H1 (cell line): ENCODE results near the gene HHIPL2. TPM values are rescaled to one million over a fixed set of nuclear protein-coding genes. Genes with fewer than 3 reads are reported as not detected.

Experiments
- CTCF ChIA-PET: fragments of 300-600 bp; sonication (Branson Sonifier 250); formaldehyde crosslinking; loops from one replicate; lab custom pipeline; 2021; ENCODE audit not compliant: partially characterized antibody; lab: Charles Lee
- POLR2A ChIA-PET: fragments of 300-600 bp; sonication (Branson Sonifier 250); formaldehyde crosslinking; loops from one replicate; lab custom pipeline; 2021; ENCODE audit warnings: inconsistent platforms; ENCODE audit not compliant: partially characterized antibody; lab: Charles Lee
- DNase-seq, 2 experiments: peaks; one replicate each; pipeline versions ENCODE4 v3.0.0 to v3.0.0-alpha.2; 2010 to 2022; ENCODE audit warnings: low spot score in 2 of 2, low read depth in 1 of 2, mixed read lengths in 1 of 2
- FAIRE-seq: peaks from 2 replicates; lab custom pipeline; 2011; peaks lifted over from hg19 to GRCh38; lab: Jason Lieb, UNC
- H2AFZ ChIP-seq: 2 replicates; pipeline ENCODE4 v1.8.1; 2012; ENCODE audit warnings: low read length, inconsistent platforms
- H2AK5ac ChIP-seq: 2 replicates; pipeline ENCODE4 v1.6.1; 2013; ENCODE audit warnings: low read depth, low read length
- H2BK120ac ChIP-seq: replicated peaks from 2 replicates; pipeline ENCODE3; 2013; ENCODE audit warnings: low read depth, low read length, inconsistent platforms
- H2BK12ac ChIP-seq: 2 replicates; pipeline ENCODE4 v1.6.1; 2013; ENCODE audit warnings: low read depth, low read length
- H2BK15ac ChIP-seq: 2 replicates; pipeline ENCODE4 v1.6.1; 2013; ENCODE audit warnings: low read length
- H2BK20ac ChIP-seq: 2 replicates; pipeline ENCODE4 v1.6.1; 2013; ENCODE audit warnings: low read length
- H2BK5ac ChIP-seq: 2 replicates; pipeline ENCODE4 v1.6.1; 2013; ENCODE audit warnings: low read depth, low read length
- H3K14ac ChIP-seq: 2 replicates; pipeline ENCODE4 v1.6.1; 2013; ENCODE audit warnings: inconsistent platforms; ENCODE audit not compliant: insufficient read length
- H3K18ac ChIP-seq: 2 replicates; pipeline ENCODE4 v1.6.1; 2013; ENCODE audit warnings: low read length; ENCODE audit errors: extremely low read depth
- H3K23ac ChIP-seq: 2 replicates; pipeline ENCODE4 v1.6.1; 2013; ENCODE audit warnings: inconsistent platforms; ENCODE audit not compliant: insufficient read length
- H3K23me2 ChIP-seq: 2 replicates; pipeline ENCODE4 v1.6.1; 2013; ENCODE audit warnings: low read depth, low read length
- H3K27ac ChIP-seq: 2 replicates; pipeline ENCODE4 v1.6.1; 2011; ENCODE audit warnings: low read depth, low read length, inconsistent platforms
- H3K27me3 ChIP-seq, 4 experiments: replicated peaks in 1 of 4; 1 replicate in 1 of 4; 2 replicates in 3 of 4; pipeline versions ENCODE4 v1.6.1 to v1.8.1; 2011 to 2013; ENCODE audit warnings: low read length in 3 of 4, mild to moderate bottlenecking in 3 of 4, inconsistent platforms in 2 of 4, mixed read lengths in 2 of 4, moderate library complexity in 1 of 4; ENCODE audit not compliant: control insufficient read depth in 3 of 4, insufficient read depth in 3 of 4; ENCODE audit errors: extremely low read depth in 1 of 4
- H3K36me3 ChIP-seq, 4 experiments: 2 replicates each; pipeline versions ENCODE4 v1.6.1 to v1.8.1; 2011 to 2013; ENCODE audit warnings: mild to moderate bottlenecking in 4 of 4, low read length in 3 of 4, moderate library complexity in 2 of 4, control low read depth in 1 of 4, inconsistent platforms in 1 of 4; ENCODE audit not compliant: insufficient read depth in 4 of 4, control insufficient read depth in 2 of 4
- H3K4ac ChIP-seq: replicated peaks from 2 replicates; pipeline ENCODE3; 2013; ENCODE audit warnings: low read length, low read depth, mixed read lengths, inconsistent platforms; ENCODE audit not compliant: insufficient read length
- H3K4me1 ChIP-seq, 4 experiments: replicated peaks in 1 of 4; 1 replicate in 1 of 4; 2 replicates in 3 of 4; pipeline versions ENCODE4 v1.6.1 to v1.8.1; 2011 to 2013; ENCODE audit warnings: low read length in 3 of 4, inconsistent platforms in 2 of 4, mixed read lengths in 1 of 4; ENCODE audit not compliant: insufficient read depth in 4 of 4, control insufficient read depth in 3 of 4
- H3K4me2 ChIP-seq, 2 experiments: 2 replicates each; pipeline versions ENCODE4 v1.6.1 to v1.8.1; 2011 to 2013; ENCODE audit warnings: low read depth in 2 of 2, low read length in 2 of 2, control low read depth in 1 of 2, inconsistent platforms in 1 of 2, mild to moderate bottlenecking in 1 of 2; ENCODE audit not compliant: insufficient read depth in 1 of 2
- H3K4me3 ChIP-seq, 4 experiments: fragments of 200-600, 300-600 bp in 1 of 4; sonication (generic), shearing (Covaris generic), sonication (Bioruptor Twin) in 1 of 4; 2 replicates each; pipeline versions ENCODE4 v1.5.1 to v1.8.1; 2011 to 2016; ENCODE audit warnings: low read length in 4 of 4, low read depth in 3 of 4, control low read depth in 2 of 4, inconsistent platforms in 2 of 4, mild to moderate bottlenecking in 2 of 4, mixed read lengths in 1 of 4, moderate library complexity in 1 of 4; ENCODE audit not compliant: insufficient read depth in 2 of 4; ENCODE audit errors: extremely low read depth in 1 of 4
- H3K56ac ChIP-seq: replicated peaks from 2 replicates; pipeline ENCODE3; 2013; ENCODE audit warnings: low read depth, mild to moderate bottlenecking, mixed read lengths, low read length, inconsistent platforms; ENCODE audit not compliant: insufficient read length
- H3K79me1 ChIP-seq: 2 replicates; pipeline ENCODE4 v1.6.1; 2013; ENCODE audit warnings: low read depth, low read length, control low read depth
- H3K79me2 ChIP-seq, 2 experiments: 2 replicates each; pipeline versions ENCODE4 v1.6.1 to v1.8.1; 2012 to 2013; ENCODE audit warnings: low read length in 2 of 2, mild to moderate bottlenecking in 2 of 2, inconsistent platforms in 1 of 2; ENCODE audit not compliant: insufficient read depth in 2 of 2, control insufficient read depth in 1 of 2
- H3K9ac ChIP-seq, 4 experiments: replicated peaks in 1 of 4; 1 replicate in 1 of 4; 2 replicates in 3 of 4; pipeline versions ENCODE4 v1.6.1 to v1.8.1; 2011 to 2013; ENCODE audit warnings: low read depth in 3 of 4, low read length in 3 of 4, control low read depth in 2 of 4, mild to moderate bottlenecking in 2 of 4, moderate library complexity in 2 of 4, inconsistent platforms in 1 of 4; ENCODE audit errors: extremely low read depth in 1 of 4
- H3K9me3 ChIP-seq, 2 experiments: 2 replicates each; pipeline versions ENCODE4 v1.6.1 to v1.8.1; 2012 to 2013; ENCODE audit warnings: mild to moderate bottlenecking in 2 of 2, moderate library complexity in 2 of 2, control low read depth in 1 of 2, inconsistent platforms in 1 of 2, low read depth in 1 of 2, low read length in 1 of 2, mixed read lengths in 1 of 2; ENCODE audit not compliant: insufficient read depth in 2 of 2
- H4K20me1 ChIP-seq, 2 experiments: replicated peaks in 1 of 2; 2 replicates each; pipeline versions ENCODE3 to v1.8.1; 2011 to 2013; ENCODE audit warnings: inconsistent platforms in 2 of 2, low read length in 2 of 2, mild to moderate bottlenecking in 1 of 2; ENCODE audit not compliant: insufficient read depth in 2 of 2, control insufficient read depth in 1 of 2
- H4K5ac ChIP-seq: 2 replicates; pipeline ENCODE4 v1.6.1; 2013; ENCODE audit warnings: low read length, low read depth, mixed read lengths, inconsistent platforms; ENCODE audit not compliant: insufficient read length
- H4K8ac ChIP-seq: 2 replicates; pipeline ENCODE4 v1.8.0; 2013; ENCODE audit warnings: mild to moderate bottlenecking, moderate library complexity, low read length, inconsistent platforms; ENCODE audit not compliant: insufficient read depth; ENCODE audit errors: extremely low read depth
- H4K91ac ChIP-seq: replicated peaks from 2 replicates; pipeline ENCODE3; 2013; ENCODE audit warnings: low read length, mixed read lengths, inconsistent platforms; ENCODE audit not compliant: insufficient read length
- ASH2L ChIP-seq: fragments of 200-600, 300-600 bp; sonication (generic); IDR thresholded peaks from one replicate; pipeline ENCODE4 v1.7.1; 2017; ENCODE audit warnings: low read length
- EZH2 ChIP-seq: fragments of 200-600 bp; sonication (generic); IDR thresholded peaks from 2 replicates; pipeline ENCODE4 v1.7.1; 2012; ENCODE audit warnings: low read depth, mild to moderate bottlenecking, moderate library complexity, low read length, inconsistent platforms; ENCODE audit not compliant: severe bottlenecking
- GABPA ChIP-seq: IDR thresholded peaks from 2 replicates; pipeline ENCODE4 v1.6.1; 2011; ENCODE audit warnings: mild to moderate bottlenecking, low read length, moderate library complexity, borderline replicate concordance; ENCODE audit not compliant: insufficient read depth
- KDM5A ChIP-seq: fragments of 200-600 bp; IDR thresholded peaks from 2 replicates; pipeline ENCODE4 v1.7.1; 2012; ENCODE audit warnings: mild to moderate bottlenecking, low read length, inconsistent platforms, mixed read lengths
- PHF8 ChIP-seq: fragments of 200-600 bp; sonication (generic); conservative IDR thresholded peaks from 2 replicates; pipeline ENCODE4 v1.7.1; 2012; ENCODE audit warnings: low read depth, mild to moderate bottlenecking, inconsistent platforms, low read length, moderate library complexity
- RAD21 ChIP-seq, 2 experiments: IDR thresholded peaks in 1 of 2; conservative IDR thresholded peaks in 1 of 2; 2 replicates each; pipeline ENCODE4 v1.6.1; 2011; ENCODE audit warnings: low read depth in 2 of 2, low read length in 2 of 2, improper control_type of control experiment in 1 of 2, inconsistent platforms in 1 of 2, mild to moderate bottlenecking in 1 of 2, moderate library complexity in 1 of 2
- SIN3A ChIP-seq, 2 experiments: IDR thresholded peaks in 1 of 2; conservative IDR thresholded peaks in 1 of 2; 2 replicates each; pipeline ENCODE4 v1.6.1; 2011 to 2012; ENCODE audit warnings: low read length in 2 of 2, improper control_type of control experiment in 1 of 2, low read depth in 1 of 2, mild to moderate bottlenecking in 1 of 2
- WGBS, 2 experiments: shearing (Covaris generic) in 1 of 2; methylation state at CpG; one replicate each; pipeline versions ENCODE4 v1.1.6 to v1.1.7; 2013 to 2015; ENCODE audit warnings: low lambda C conversion rate in 2 of 2, mixed read lengths in 2 of 2, inconsistent platforms in 1 of 2, low coverage in 1 of 2, missing lambda C conversion rate in 1 of 2; ENCODE audit not compliant: insufficient replicate concordance in 2 of 2, insufficient coverage in 1 of 2, insufficient read length in 1 of 2; ENCODE audit errors: extremely low coverage in 1 of 2, missing lambda C conversion rate in 1 of 2; 5-methylcytosine and 5-hydroxymethylcytosine counted together
- long read RNA-seq, 2 experiments: library from RNA in 1 of 2; library from capped mRNA in 1 of 2; stranded (forward); transcript quantifications; one replicate each; pipeline ENCODE4 v2.0.0, GENCODE V29; 2021; ENCODE audit warnings: inconsistent platforms in 1 of 2
- polyA minus RNA-seq, 3 experiments: library from RNA; depleted of rRNA, polyadenylated mRNA; stranded (reverse); fragments of >200 nt; gene quantifications; 1 replicate in 2 of 3; 2 replicates in 1 of 3; pipeline ENCODE4 v1.2.3, GENCODE V29; 2011
- polyA plus RNA-seq, 7 experiments: library from polyadenylated mRNA; depleted of rRNA in 3 of 7; stranded (reverse) in 5 of 7; unstranded in 2 of 7; fragments of >200 nt in 5 of 7; fragments of 200-250 nt in 2 of 7; gene quantifications; 1 replicate in 5 of 7; 2 replicates in 1 of 7; 4 replicates in 1 of 7; pipeline versions ENCODE4 v1.2.1 to v1.2.3, GENCODE V29; 2011 to 2013; ENCODE audit warnings: missing spikeins in 2 of 7, mixed read lengths in 2 of 7
- total RNA-seq: library from RNA; stranded (reverse); fragmentation: NEBNext Ultra II Directional; extraction: Animal tissue kit (Norgen Biotek cat#: 25700); gene quantifications from 2 replicates; pipeline ENCODE4 v1.2.1, GENCODE V29; 2021

The HHIPL2 gene
- total RNA-seq: not detected in 2 replicates
- 0.08 TPM in 2 replicates for polyA plus RNA-seq (2011; rRNA removed)
- polyA plus RNA-seq (2011; cell fraction: cytosol; rRNA removed): 0.12 TPM
- polyA plus RNA-seq (2011; cell fraction: nucleus; rRNA removed): 0.67 TPM
- 0.17 to 0.31 TPM (median 0.29 TPM) in 3 of 4 replicates, not detected in the other for polyA plus RNA-seq (2012, experiment 1 of 2)
- not detected for polyA plus RNA-seq (2012, experiment 2 of 2)
- polyA plus RNA-seq (2013, experiment 1 of 2): 0.24 TPM
- 0.06 TPM for polyA plus RNA-seq (2013, experiment 2 of 2)
- polyA minus RNA-seq (2011; rRNA and poly(A)+ RNA removed): not detected in 2 replicates
- polyA minus RNA-seq (2011; cell fraction: cytosol; rRNA and poly(A)+ RNA removed): not detected
- 1.7 TPM for polyA minus RNA-seq (2011; cell fraction: nucleus; rRNA and poly(A)+ RNA removed)
- long read RNA-seq, experiment 1: 0 reads
- long read RNA-seq, experiment 2: 0 reads

DNA sequence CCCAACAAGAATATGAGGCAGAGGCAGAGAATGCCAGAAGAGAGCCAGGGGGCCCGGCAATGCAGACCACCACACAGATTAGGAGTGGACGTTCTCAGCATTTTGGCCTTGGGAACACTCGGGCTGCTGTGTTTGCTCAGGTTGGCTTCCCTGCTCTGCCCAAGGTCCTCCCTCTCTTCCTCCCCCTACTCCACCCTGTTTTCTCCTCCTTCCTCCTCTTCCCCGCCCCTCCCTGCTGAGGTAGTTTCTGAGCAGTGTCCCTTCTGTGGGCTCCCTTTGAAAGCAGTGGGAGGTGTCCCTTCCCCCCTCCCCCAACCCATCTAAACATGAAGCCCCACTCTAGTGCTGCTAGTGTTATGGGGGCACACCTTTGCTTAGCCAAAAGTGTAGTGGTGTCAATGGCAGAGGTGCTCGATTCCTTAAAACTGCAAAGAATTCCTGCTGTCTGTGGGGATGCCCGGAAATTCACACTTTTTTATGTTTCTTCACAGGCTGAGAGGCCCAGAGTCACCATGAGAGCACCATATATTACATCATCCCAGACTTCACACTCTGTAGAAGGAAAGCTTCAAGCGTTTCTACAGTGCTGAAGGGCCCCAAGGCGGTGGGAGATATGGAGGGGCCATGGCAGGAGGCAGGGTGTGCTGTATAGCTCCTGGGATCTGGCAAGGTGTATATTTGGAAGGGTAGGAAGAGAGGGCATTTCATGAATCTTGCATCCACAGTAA lies at the start of gene HHIPL2:
HHIPL2 (minus strand) TSS at position 161 of the 728 bp plus-strand sequence; CDS start at position 101, 60 bp downstream.
- H2BK20ac ChIP-seq: no peak within 1 kb of the TSS
- H3K14ac ChIP-seq: no peak within 1 kb of the TSS
- no peaks in the 10 kb centered on the region for H3K27me3 ChIP-seq
- H4K20me1 ChIP-seq: no peaks in the 10 kb centered on the region
- H3K9me3 ChIP-seq: no peaks in the 10 kb centered on the region
- no peaks in the 10 kb centered on the region for H3K79me1 ChIP-seq
- H4K5ac ChIP-seq: no peak within 1 kb of the TSS
- no peaks in the 10 kb centered on the region; a peak in 1 of 7 replicates for H3K4me1 ChIP-seq
- H2AK5ac ChIP-seq: no peak within 1 kb of the TSS
- no peak within 1 kb of the TSS; the same call in 1 of the 2 replicates for H3K18ac ChIP-seq
- H3K4me3 ChIP-seq: no peak within 1 kb of the TSS
- H2BK15ac ChIP-seq: no peak within 1 kb of the TSS
- POLR2A ChIA-PET: no interaction called here
- no peak within 1 kb of the TSS for H3K4me2 ChIP-seq
- no peaks in the 10 kb centered on the region for H3K79me2 ChIP-seq
- no peak within 1 kb of the TSS for H2BK12ac ChIP-seq
- H3K36me3 ChIP-seq: no peaks in the 10 kb centered on the region
- no peak for DNase-seq
- no peak within 1 kb of the TSS; a peak in 1 of 7 replicates for H3K9ac ChIP-seq
- CTCF ChIA-PET: interaction anchor here (0.5 to 3.0 kb wide), 4 partner anchors 11 to 30 kb away, joined by 3 to 20 read pairs (median 6); no protein-coding TSS in a partner anchor
- no peak within 1 kb of the TSS for H2BK5ac ChIP-seq
- no peak within 1 kb of the TSS for H2BK120ac ChIP-seq
- no peak within 1 kb of the TSS for H3K27ac ChIP-seq
- peak within 1 kb of the TSS; percentile 8; the same call in 1 of the 2 replicates for H2AFZ ChIP-seq
- H3K4ac ChIP-seq: no peak within 1 kb of the TSS
- H4K8ac ChIP-seq: no peak within 1 kb of the TSS
- WGBS, 2 experiments: 80% methylated on average over 8 of the region's 8 CpGs; no CpG with 5 or more reads in 1 of the 2 experiments
- H3K23me2 ChIP-seq: no peaks in the 10 kb centered on the region
- TF ChIP-seq KDM5A: no peak
- no peak for TF ChIP-seq RAD21 (IDR thresholded peaks at IDR 0.05 in 1 of 2, conservative IDR thresholded peaks at IDR 0.05 in 1 of 2; ENCODE audit: low read depth in 2 of 2, low read length in 2 of 2)
- no peak for TF ChIP-seq GABPA
- TF ChIP-seq PHF8: no peak
- TF ChIP-seq EZH2: no peak
- no peak for TF ChIP-seq ASH2L
- no peak for TF ChIP-seq SIN3A (conservative IDR thresholded peaks at IDR 0.05 in 1 of 2, IDR thresholded peaks at IDR 0.05 in 1 of 2; ENCODE audit: low read depth in 1 of 2, low read length in 2 of 2)
- H3K23ac ChIP-seq: no peak within 1 kb of the TSS
- FAIRE-seq: no peak
- no peak within 1 kb of the TSS for H4K91ac ChIP-seq
- no peak within 1 kb of the TSS for H3K56ac ChIP-seq
